Measurements from ENCODE around the gene HPCAL1.

HPCAL1 gene

DNA sequence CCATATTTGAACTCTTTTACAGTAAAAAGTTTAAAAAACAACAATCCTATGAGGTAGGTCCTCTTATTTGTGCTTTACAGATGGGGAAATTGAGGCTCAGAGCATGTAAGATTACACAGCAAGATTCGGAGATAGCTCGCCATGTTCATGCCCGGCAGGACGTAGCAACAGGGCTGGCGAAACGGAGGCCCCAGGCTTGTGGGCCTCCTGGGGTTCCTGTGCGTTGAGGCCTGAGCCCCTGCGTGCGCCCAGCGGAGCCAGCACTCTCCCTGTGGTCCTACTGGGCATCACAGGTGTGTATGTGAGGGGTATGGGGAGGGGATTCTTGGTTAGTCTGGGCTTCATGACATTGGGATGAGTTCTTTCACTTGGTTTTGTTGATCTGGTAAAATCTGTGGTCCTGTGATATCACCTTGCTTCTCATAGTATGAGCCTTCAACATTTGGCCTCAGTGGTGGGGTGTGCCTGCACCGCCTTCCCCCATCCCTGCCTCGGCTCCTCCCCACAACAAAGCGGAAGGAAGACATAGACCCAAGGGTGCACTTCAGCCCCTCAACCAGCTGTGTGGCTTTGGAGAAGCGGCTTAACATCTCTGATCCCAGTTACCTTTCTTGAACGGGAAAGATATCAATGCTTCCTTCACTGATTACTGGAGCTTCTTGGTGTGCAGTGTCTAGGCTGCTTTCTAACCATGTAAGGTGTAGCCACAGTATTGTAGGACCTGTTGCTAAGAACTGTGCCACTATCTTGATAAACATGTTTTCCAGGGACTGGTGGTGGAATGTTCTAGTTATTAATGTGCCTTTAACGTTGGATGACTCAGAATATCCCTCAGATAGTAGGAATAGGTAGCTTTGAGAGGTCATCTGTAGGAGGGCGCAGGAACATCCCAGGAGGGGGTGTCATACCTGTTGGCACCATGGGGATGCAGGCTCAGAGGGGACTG, 37.2 kb downstream of the HPCAL1 start:
- H3K4me3 ChIP-seq (ENCODE audit: control insufficient read depth, low read depth, low read length): no peak overlapping the region
- DNase-seq (ENCODE audit: low read depth): no peak
- TF ChIP-seq, protein P1, sequence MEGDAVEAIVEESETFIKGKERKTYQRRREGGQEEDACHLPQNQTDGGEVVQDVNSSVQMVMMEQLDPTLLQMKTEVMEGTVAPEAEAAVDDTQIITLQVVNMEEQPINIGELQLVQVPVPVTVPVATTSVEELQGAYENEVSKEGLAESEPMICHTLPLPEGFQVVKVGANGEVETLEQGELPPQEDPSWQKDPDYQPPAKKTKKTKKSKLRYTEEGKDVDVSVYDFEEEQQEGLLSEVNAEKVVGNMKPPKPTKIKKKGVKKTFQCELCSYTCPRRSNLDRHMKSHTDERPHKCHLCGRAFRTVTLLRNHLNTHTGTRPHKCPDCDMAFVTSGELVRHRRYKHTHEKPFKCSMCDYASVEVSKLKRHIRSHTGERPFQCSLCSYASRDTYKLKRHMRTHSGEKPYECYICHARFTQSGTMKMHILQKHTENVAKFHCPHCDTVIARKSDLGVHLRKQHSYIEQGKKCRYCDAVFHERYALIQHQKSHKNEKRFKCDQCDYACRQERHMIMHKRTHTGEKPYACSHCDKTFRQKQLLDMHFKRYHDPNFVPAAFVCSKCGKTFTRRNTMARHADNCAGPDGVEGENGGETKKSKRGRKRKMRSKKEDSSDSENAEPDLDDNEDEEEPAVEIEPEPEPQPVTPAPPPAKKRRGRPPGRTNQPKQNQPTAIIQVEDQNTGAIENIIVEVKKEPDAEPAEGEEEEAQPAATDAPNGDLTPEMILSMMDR (IDR thresholded peaks at IDR 0.05; ENCODE audit: control insufficient read depth, insufficient read depth, low read depth, low read length, missing control alignments): no peak

DNA sequence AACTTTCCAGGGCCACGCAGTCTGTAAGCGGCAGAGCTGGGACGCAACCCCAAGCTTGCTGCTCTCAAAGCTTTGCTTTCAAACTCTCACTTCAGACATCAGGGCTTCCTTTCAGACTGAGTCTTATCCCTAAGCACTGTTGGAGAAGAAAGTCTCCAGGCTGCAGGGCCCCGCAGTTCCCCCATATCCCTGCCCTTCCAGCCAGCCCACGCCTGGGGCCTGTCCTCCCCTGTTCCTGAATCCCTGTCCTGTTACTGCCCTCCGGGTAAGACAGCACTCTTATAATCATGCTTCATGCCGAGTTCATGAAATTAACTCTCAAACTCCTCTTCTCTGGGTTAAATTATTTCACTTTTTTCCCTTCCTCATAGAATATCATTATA, 37.9 kb downstream of the HPCAL1 start:
- H3K4me3 ChIP-seq (ENCODE audit: control insufficient read depth, low read depth, low read length): no peak overlapping the region
- DNase-seq (ENCODE audit: low read depth): no peak
- TF ChIP-seq, protein P1 (IDR thresholded peaks at IDR 0.05; ENCODE audit: control insufficient read depth, insufficient read depth, low read depth, low read length, missing control alignments): no peak

DNA sequence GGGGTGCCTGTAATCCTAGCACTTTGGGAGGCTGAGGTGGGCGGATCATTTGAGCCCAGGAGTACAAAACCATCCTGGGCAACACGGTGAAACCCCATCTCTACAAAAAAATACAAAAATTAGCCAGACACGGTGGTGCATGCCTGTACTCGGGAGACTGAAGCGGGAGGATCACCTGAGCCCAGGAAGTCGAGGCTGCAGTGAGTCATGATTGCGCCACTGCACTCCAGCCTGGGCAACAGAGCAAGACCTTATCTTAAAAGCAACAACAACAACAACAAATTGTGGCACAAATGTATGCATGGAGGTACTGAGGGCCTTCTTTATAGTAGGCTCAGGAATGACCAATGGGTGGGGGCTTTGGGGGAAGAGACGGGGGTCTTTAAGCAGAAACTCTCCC, 38.5 kb downstream of the HPCAL1 start:
- DNase-seq (ENCODE audit: low read depth): no peak
- H3K4me3 ChIP-seq (ENCODE audit: control insufficient read depth, low read depth, low read length): no peak overlapping the region
- TF ChIP-seq, protein P1 (IDR thresholded peaks at IDR 0.05; ENCODE audit: control insufficient read depth, insufficient read depth, low read depth, low read length, missing control alignments): no peak

DNA sequence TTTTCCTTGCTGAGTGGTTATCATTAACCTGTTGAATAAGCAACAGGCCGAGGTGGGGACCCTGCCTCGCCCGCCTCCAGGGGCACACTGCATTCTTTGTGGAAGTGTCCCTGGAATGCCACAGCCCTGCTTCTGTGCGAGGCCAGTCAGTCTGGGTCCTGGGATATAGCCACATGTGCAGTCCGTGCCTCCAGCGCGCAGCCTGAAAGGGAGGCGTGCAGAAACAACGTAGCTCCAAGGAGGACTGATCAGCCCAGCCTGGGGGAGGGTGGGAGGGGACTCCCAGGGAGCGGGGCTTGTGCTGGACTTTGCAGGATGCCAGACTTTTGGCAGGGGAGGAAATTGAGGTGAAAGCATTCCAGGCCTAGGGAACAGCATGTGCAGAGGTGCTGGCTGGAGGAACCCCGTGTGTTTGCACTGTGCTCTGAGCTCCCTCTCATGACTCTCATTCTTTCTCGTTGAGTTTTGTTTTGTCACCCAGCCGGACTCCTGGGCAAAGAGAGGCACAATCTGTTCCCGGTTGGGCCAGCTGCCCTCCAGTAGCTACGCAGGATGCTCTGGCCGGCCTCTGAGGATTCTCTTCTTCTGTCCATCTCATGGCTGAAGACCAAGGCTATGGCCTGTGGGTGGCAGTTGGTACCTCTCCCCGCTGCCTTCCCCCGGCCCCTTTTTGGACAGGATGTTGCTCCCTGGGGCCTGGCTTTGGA, 39.7 kb downstream of the HPCAL1 start:
- TF ChIP-seq, protein P1 (IDR thresholded peaks at IDR 0.05; ENCODE audit: control insufficient read depth, insufficient read depth, low read depth, low read length, missing control alignments): no peak
- DNase-seq (ENCODE audit: low read depth): no peak
- H3K4me3 ChIP-seq (ENCODE audit: control insufficient read depth, low read depth, low read length): no peak overlapping the region

DNA sequence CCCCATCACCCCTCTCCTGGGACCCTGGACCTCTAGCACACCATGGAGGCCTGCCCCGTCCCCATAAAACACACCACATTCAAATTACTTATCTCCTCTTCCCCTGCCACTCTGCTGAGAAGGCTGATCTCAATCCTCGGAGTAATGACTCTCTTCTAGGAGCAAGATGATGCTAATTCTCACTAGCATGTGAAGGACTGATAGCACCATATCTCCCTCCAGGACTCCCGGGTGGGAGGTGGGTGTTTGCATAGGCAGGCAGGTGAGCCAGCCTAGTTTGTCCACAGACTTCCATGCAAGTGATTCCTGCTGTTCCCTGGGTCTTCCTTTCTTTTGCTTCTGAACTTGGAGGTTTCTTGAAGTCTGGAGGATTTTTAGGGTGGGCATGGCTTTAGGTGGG, 40.5 kb downstream of the HPCAL1 start:
- H3K4me3 ChIP-seq (ENCODE audit: control insufficient read depth, low read depth, low read length): no peak overlapping the region
- no peak for DNase-seq (ENCODE audit: low read depth)
- TF ChIP-seq, protein P1 (IDR thresholded peaks at IDR 0.05; ENCODE audit: control insufficient read depth, insufficient read depth, low read depth, low read length, missing control alignments): no peak

DNA sequence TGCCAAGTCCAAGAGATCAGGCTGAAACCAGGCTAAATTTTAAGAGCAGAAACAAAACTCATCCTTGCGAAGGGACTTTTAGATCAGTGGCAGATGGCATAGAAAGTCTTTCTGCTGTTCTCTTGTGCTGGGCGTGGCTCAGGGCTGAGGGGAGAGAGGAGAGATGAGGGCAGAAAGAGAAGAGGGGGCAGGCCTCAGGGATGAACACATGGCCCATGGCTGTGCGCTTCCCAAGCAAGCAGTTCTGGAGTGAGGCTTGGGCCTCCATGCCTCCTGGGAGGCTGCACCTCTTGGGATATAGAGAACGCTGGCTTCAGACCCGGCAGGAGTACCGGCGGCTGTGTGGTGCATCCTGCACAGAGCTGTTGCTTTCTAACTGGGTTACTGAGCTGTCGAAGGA, 41.0 kb downstream of the HPCAL1 start:
- TF ChIP-seq, protein P1 (IDR thresholded peaks at IDR 0.05; ENCODE audit: control insufficient read depth, insufficient read depth, low read depth, low read length, missing control alignments): no peak
- H3K4me3 ChIP-seq (ENCODE audit: control insufficient read depth, low read depth, low read length): no peak overlapping the region
- no peak for DNase-seq (ENCODE audit: low read depth)
